Glomerular endothelial cell (primary cell): ENCODE results near the gene APOL6. TPM values are rescaled to one million over a fixed set of nuclear protein-coding genes. Genes with fewer than 3 reads are reported as not detected.
"Not testable (repeated sequence)": the region's sequence is repeated elsewhere in the genome, so short reads cannot be mapped to it uniquely, and the experiment has no call there.

Experiments used
- DNase-seq: peaks from one replicate; pipeline ENCODE4 v3.0.0-alpha.2; 2011; ENCODE audit warnings: low read depth, low spot score; ENCODE audit errors: extremely low read depth
- total RNA-seq: library from RNA; depleted of rRNA; stranded (reverse); fragments of >200 nt; gene quantifications from 2 replicates; pipeline ENCODE4 v1.2.3, GENCODE V29; 2015

Gene APOL6
- total RNA-seq, 1 donor from 2014 or later: 10.7 TPM

- DNase-seq: no peak
Observed at GRCh38 chr22:35674335-35674734, 26.1 kb downstream of the APOL6 start.

GRCh38 chr22:35676065-35676464 lies 27.8 kb downstream of the APOL6 start:
- DNase-seq: not testable (repeated sequence)

- DNase-seq: no peak
Observed at GRCh38 chr22:35677460-35678187, 29.4 kb downstream of the APOL6 start.

- no peak for DNase-seq
Observed at GRCh38 chr22:35678836-35679235, 30.6 kb downstream of the APOL6 start.

- DNase-seq: not testable (repeated sequence)
Observed at GRCh38 chr22:35679492-35679891, 31.2 kb downstream of the APOL6 start.

- DNase-seq: no peak
Observed at GRCh38 chr22:35681454-35682052, 33.3 kb downstream of the APOL6 start.

GRCh38 chr22:35683560-35683959 lies 35.3 kb downstream of the APOL6 start:
- DNase-seq: no peak

- no peak for DNase-seq
Observed at GRCh38 chr22:35684270-35684700, 36.0 kb downstream of the APOL6 start.

- DNase-seq: no peak
Observed at GRCh38 chr22:35684732-35685131, 36.5 kb downstream of the APOL6 start.

GRCh38 chr22:35685731-35686130 lies 37.5 kb downstream of the APOL6 start:
- DNase-seq: no peak

GRCh38 chr22:35686298-35686697 lies 38.1 kb downstream of the APOL6 start:
- no peak for DNase-seq

GRCh38 chr22:35687461-35687860 lies 39.2 kb downstream of the APOL6 start:
- no peak for DNase-seq

GRCh38 chr22:35688913-35689675 lies 40.8 kb downstream of the APOL6 start:
- no peak for DNase-seq

GRCh38 chr22:35690001-35690400 lies 41.8 kb downstream of the APOL6 start:
- no peak for DNase-seq

GRCh38 chr22:35695202-35695601 lies 47.0 kb downstream of the APOL6 start:
- DNase-seq: no peak

- no peak for DNase-seq
Observed at GRCh38 chr22:35697142-35697541, 48.9 kb downstream of the APOL6 start.

- DNase-seq: not testable (repeated sequence)
Observed at GRCh38 chr22:35699852-35700251, 51.6 kb downstream of the APOL6 start.

- no peak for DNase-seq
Observed at GRCh38 chr22:35703861-35704584, 55.8 kb downstream of the APOL6 start.

- DNase-seq: peak; percentile 42
Observed at GRCh38 chr22:35705141-35705540, 56.9 kb downstream of the APOL6 start.

GRCh38 chr22:35708453-35708852 lies 60.2 kb downstream of the APOL6 start:
- DNase-seq: no peak

- DNase-seq: no peak
Observed at GRCh38 chr22:35708917-35709316, 60.7 kb downstream of the APOL6 start.
